Kidney (tissue), 14 donors: ENCODE measurements around the gene C8G. TPM values are rescaled to one million over a fixed set of nuclear protein-coding genes. Genes with fewer than 3 reads are reported as not detected.

Experiments
- DNase-seq, 5 donors: peaks; one replicate each; pipeline ENCODE4 v3.0.0-alpha.2; 2013 to 2020
- FAIRE-seq: peaks from 2 replicates; lab custom pipeline; 2012; peaks lifted over from hg19 to GRCh38; lab: Jason Lieb, UNC
- H3K27ac ChIP-seq, 2 donors: one replicate each; pipeline ENCODE4 v1.7.0; 2013; ENCODE audit warnings: low read depth in 2 of 2, low read length in 2 of 2, inconsistent platforms in 1 of 2
- H3K27me3 ChIP-seq: one replicate; pipeline ENCODE4 v1.7.1; 2013; ENCODE audit warnings: low read length, inconsistent platforms; ENCODE audit not compliant: control insufficient read depth, insufficient read depth
- H3K36me3 ChIP-seq, 3 donors: one replicate each; pipeline versions ENCODE4 v1.7.0 to v1.7.1; 2013; ENCODE audit warnings: low read length in 3 of 3, control low read depth in 1 of 3, inconsistent platforms in 1 of 3; ENCODE audit not compliant: insufficient read depth in 3 of 3, control insufficient read depth in 2 of 3
- H3K4me1 ChIP-seq, 3 donors: one replicate each; pipeline versions ENCODE4 v1.7.0 to v1.7.1; 2013; ENCODE audit warnings: low read length in 3 of 3, inconsistent platforms in 1 of 3, low read depth in 1 of 3; ENCODE audit not compliant: control insufficient read depth in 2 of 3, insufficient read depth in 2 of 3
- H3K4me3 ChIP-seq, 3 donors: one replicate each; pipeline versions ENCODE4 v1.7.0 to v1.8.1; 2013; ENCODE audit warnings: low read length in 3 of 3, control low read depth in 1 of 3, inconsistent platforms in 1 of 3
- H3K9ac ChIP-seq, 3 donors: one replicate each; pipeline versions ENCODE4 v1.7.0 to v1.7.1; 2013; ENCODE audit warnings: low read length in 3 of 3, control low read depth in 1 of 3, inconsistent platforms in 1 of 3
- H3K9me3 ChIP-seq, 3 donors: one replicate each; pipeline versions ENCODE4 v1.7.0 to v1.7.1; 2013; ENCODE audit warnings: low read length in 3 of 3, control low read depth in 1 of 3, inconsistent platforms in 1 of 3; ENCODE audit not compliant: control insufficient read depth in 2 of 3, insufficient read depth in 1 of 3
- CTCF ChIP-seq: IDR thresholded peaks from 3 replicates; pipeline ENCODE4 v1.5.1; 2012; ENCODE audit warnings: mild to moderate bottlenecking, moderate library complexity, borderline replicate concordance; ENCODE audit not compliant: insufficient read depth; ENCODE audit errors: extremely low read depth
- intact Hi-C: fragments of 100-400 bp; cut with DNase I; formaldehyde crosslinking; loops from one replicate; pipeline ENCODE4 v1.11.1; 2022
- polyA plus RNA-seq: library from polyadenylated mRNA; stranded (reverse); fragments of 350-450 nt; fragmentation: Illumina TruSeq; extraction: RNeasy Lipid Tissue Mini Kit (QIAGEN cat#74804); gene quantifications from one replicate; pipeline ENCODE4 v1.2.3, GENCODE V29; 2014; ENCODE audit warnings: low read depth, low replicate concordance; ENCODE audit not compliant: insufficient read depth
- total RNA-seq: library from RNA; stranded (reverse); fragmentation: NEBNext Ultra II Directional; extraction: Animal tissue kit (Norgen Biotek cat#: 25700); gene quantifications from one replicate; pipeline ENCODE4 v1.2.1, GENCODE V29; 2021
- donor health status: control.
- donor health status: control.
- donor health status: control.
- donor health status: control.
- donor health status: control.
- donor health status: DM: yes; HTN: yes; CAD: no.
- donor health status: Normal renal cell carcinoma (clear cell type).

Gene C8G
- total and polyA plus RNA-seq, 2 donors from 2014 or later: 1.9 to 2.1 TPM

GRCh38 chr9:136930014-136930413 is 15.0 kb upstream of the C8G start:
- no peaks in the 10 kb centered on the region for H3K36me3 ChIP-seq
- no peak for FAIRE-seq
- H3K27ac ChIP-seq: no peak overlapping the region
- no peaks in the 10 kb centered on the region for H3K9me3 ChIP-seq
- TF ChIP-seq CTCF: no peak
- no peak overlapping the region for H3K4me3 ChIP-seq
- H3K4me1 ChIP-seq: no peaks in the 10 kb centered on the region
- no peaks in the 10 kb centered on the region for H3K27me3 ChIP-seq
- intact Hi-C loops: no loop called here
- no peak overlapping the region for H3K9ac ChIP-seq
- DNase-seq: no peak

GRCh38 chr9:136931611-136932130 is 13.4 kb upstream of the C8G start:
- no peaks in the 10 kb centered on the region for H3K27me3 ChIP-seq
- intact Hi-C loops: no loop called here
- H3K4me1 ChIP-seq: no peaks in the 10 kb centered on the region
- H3K9ac ChIP-seq: no peak overlapping the region
- no peak overlapping the region for H3K4me3 ChIP-seq
- no peak for TF ChIP-seq CTCF
- DNase-seq (no peak), FAIRE-seq (no peak)
- H3K9me3 ChIP-seq: no peaks in the 10 kb centered on the region
- H3K27ac ChIP-seq: no peak overlapping the region
- no peaks in the 10 kb centered on the region for H3K36me3 ChIP-seq

- DNase-seq (no peak), FAIRE-seq (no peak)
- intact Hi-C loops: no loop called here
- no peaks in the 10 kb centered on the region for H3K36me3 ChIP-seq
- no peak overlapping the region for H3K9ac ChIP-seq
- TF ChIP-seq CTCF: no peak
- H3K27me3 ChIP-seq: no peaks in the 10 kb centered on the region
- H3K9me3 ChIP-seq: no peaks in the 10 kb centered on the region
- no peak overlapping the region for H3K27ac ChIP-seq
- no peaks in the 10 kb centered on the region for H3K4me1 ChIP-seq
- no peak overlapping the region for H3K4me3 ChIP-seq
These were observed 10.8 kb upstream of the C8G start for GRCh38 chr9:136934277-136934676.

GRCh38 chr9:136935651-136936050 is 9.4 kb upstream of the C8G start:
- H3K4me3 ChIP-seq: no peak overlapping the region
- H3K36me3 ChIP-seq: peaks cover 0 to 8% (median 3%) of the 10 kb centered on the region in 3 donors
- no peak overlapping the region for H3K9ac ChIP-seq
- no peaks in the 10 kb centered on the region for H3K4me1 ChIP-seq
- DNase-seq: no peak
- H3K27me3 ChIP-seq: no peaks in the 10 kb centered on the region
- intact Hi-C loops: no loop called here
- FAIRE-seq: no peak
- H3K9me3 ChIP-seq: no peaks in the 10 kb centered on the region
- no peak for TF ChIP-seq CTCF
- H3K27ac ChIP-seq: no peak overlapping the region
